ENCODE results near the gene RPUSD1.
"Not testable (repeated sequence)": the region's sequence is repeated elsewhere in the genome, so short reads cannot be mapped to it uniquely, and the experiment has no call there.

Gene RPUSD1

DNA sequence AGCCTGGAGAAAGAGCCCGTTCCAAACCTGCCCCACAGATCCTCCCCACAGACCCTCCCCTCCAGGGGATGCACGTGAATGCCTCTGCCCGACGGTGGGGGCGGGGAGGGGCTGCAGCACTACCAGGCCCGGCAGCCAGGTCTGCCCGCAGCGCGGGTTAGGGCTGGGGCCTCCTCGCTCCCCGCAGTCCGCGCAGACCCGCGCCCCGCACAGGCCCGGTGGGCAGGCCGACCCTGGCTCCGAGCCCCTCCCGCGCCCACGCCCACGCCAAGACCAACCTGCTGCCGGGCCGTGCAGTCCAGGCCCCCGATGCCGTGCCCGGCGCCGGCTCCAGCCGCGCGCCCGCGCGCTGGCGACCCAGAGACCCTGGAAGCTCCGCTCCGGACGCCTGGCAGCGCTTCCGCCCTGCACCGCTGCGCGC, at the start of gene RPUSD1:
Gene RPUSD1 (minus strand): TSS at position 404 of the 421 bp plus-strand sequence. CDS start 644 bp downstream, outside the sequence.
- FAIRE-seq = no peak
- DNase-seq (ENCODE audit: insufficient read length, low spot score) = no peak
- TF ChIP-seq CTCF (IDR thresholded peaks at IDR 0.05; ENCODE audit: insufficient read depth, missing control alignments) = no peak

GRCh38 chr16:836822-837221, 48.6 kb upstream of the RPUSD1 start:
- FAIRE-seq; DNase-seq (ENCODE audit: insufficient read length, low spot score): not testable (repeated sequence)

GRCh38 chr16:836221-836620, 48.0 kb upstream of the RPUSD1 start:
- FAIRE-seq (no peak), DNase-seq (ENCODE audit: insufficient read length, low spot score) (no peak)
- no peak for TF ChIP-seq CTCF (IDR thresholded peaks at IDR 0.05; ENCODE audit: insufficient read depth, missing control alignments)

- FAIRE-seq (no peak), DNase-seq (ENCODE audit: insufficient read length, low spot score) (no peak)
- no peak for TF ChIP-seq CTCF (IDR thresholded peaks at IDR 0.05; ENCODE audit: insufficient read depth, missing control alignments)
These were observed 47.2 kb upstream of the RPUSD1 start for GRCh38 chr16:835373-835772.

- no peak for TF ChIP-seq CTCF (IDR thresholded peaks at IDR 0.05; ENCODE audit: insufficient read depth, missing control alignments)
- DNase-seq (ENCODE audit: insufficient read length, low spot score) (no peak), FAIRE-seq (no peak)
These were observed 45.2 kb upstream of the RPUSD1 start for GRCh38 chr16:833411-833810.

DNA sequence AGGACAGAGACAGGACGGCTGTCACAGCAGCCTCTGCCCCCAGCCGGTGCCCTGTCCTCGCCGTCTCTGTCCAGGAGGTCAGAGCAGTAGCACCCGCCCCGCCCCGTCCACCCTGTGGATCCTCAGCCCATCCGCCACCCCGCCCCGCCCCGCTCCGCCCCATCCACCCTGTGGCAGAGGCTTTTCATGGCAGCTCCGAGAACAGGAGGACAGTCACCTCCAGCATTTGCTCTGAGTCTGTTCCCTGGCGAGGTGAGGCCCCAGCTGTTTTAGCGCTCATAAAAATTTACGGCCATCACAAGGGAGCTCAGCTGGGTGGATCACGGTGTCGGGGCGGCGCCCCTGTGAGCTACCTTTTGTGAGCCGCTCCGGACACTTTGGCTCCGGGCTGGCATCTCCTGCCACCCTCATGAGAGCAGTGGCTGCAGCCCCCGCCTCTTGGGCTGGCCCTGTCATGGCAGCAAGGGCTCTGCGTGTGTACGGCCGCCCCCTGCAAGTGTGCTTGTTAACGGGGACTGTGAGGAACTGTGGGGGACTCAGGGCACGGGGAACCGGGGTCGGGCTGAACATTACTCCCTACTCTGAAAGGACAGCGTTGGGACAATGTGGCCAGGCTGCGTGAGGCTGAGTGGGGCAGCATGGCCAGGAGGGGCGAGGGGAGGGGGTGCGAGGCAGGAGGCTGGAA, 44.6 kb upstream of the RPUSD1 start:
- TF ChIP-seq CTCF (IDR thresholded peaks at IDR 0.05; ENCODE audit: insufficient read depth, missing control alignments) = no peak
- DNase-seq (ENCODE audit: insufficient read length, low spot score) = no peak
- no peak for FAIRE-seq

- DNase-seq (ENCODE audit: insufficient read length, low spot score) (no peak), FAIRE-seq (no peak)
- no peak for TF ChIP-seq CTCF (IDR thresholded peaks at IDR 0.05; ENCODE audit: insufficient read depth, missing control alignments)
These were observed 43.6 kb upstream of the RPUSD1 start for GRCh38 chr16:831571-832413.

All from D721Med (cell line).